HG02759 (cell line): ENCODE data around the gene GPRC5B.

ENCODE experiments used
- ATAC-seq: cut with Tn5 transposase; IDR thresholded peaks from one replicate; pipeline ENCODE4 v1.9.1; 2021; ENCODE audit warnings: mild to moderate bottlenecking, moderate library complexity; ENCODE audit not compliant: unreplicated experiment

Gene GPRC5B

GRCh38 chr16:19884611-19885450, at the start of gene GPRC5B:
GPRC5B (minus strand) TSS chr16:19884848; CDS start chr16:19872845, 12,003 bp downstream.
- ATAC-seq = no peak

- no peak for ATAC-seq
Measured at GRCh38 chr16:19933740-19934139, 49.1 kb upstream of the GPRC5B start.

- ATAC-seq = no peak
Measured at GRCh38 chr16:19929062-19929511, 44.4 kb upstream of the GPRC5B start.

- ATAC-seq = no peak
Measured at GRCh38 chr16:19928432-19928831, 43.8 kb upstream of the GPRC5B start.

- no peak for ATAC-seq
Measured at GRCh38 chr16:19926449-19927390, 42.1 kb upstream of the GPRC5B start.

- ATAC-seq = no peak
Measured at GRCh38 chr16:19923396-19923795, 38.7 kb upstream of the GPRC5B start.

GRCh38 chr16:19919142-19919541, 34.5 kb upstream of the GPRC5B start:
- no peak for ATAC-seq

- no peak for ATAC-seq
Measured at GRCh38 chr16:19916064-19916463, 31.4 kb upstream of the GPRC5B start.

- no peak for ATAC-seq
Measured at GRCh38 chr16:19914877-19915276, 30.2 kb upstream of the GPRC5B start.

GRCh38 chr16:19913340-19913645, 28.6 kb upstream of the GPRC5B start:
- ATAC-seq = no peak

- no peak for ATAC-seq
Measured at GRCh38 chr16:19912455-19913339, 28.0 kb upstream of the GPRC5B start.

GRCh38 chr16:19911747-19912454, 27.3 kb upstream of the GPRC5B start:
- ATAC-seq = no peak

- no peak for ATAC-seq
Measured at GRCh38 chr16:19911204-19911603, 26.6 kb upstream of the GPRC5B start.

- no peak for ATAC-seq
Measured at GRCh38 chr16:19909750-19910322, 25.2 kb upstream of the GPRC5B start.

- ATAC-seq = no peak
Measured at GRCh38 chr16:19908921-19909320, 24.3 kb upstream of the GPRC5B start.

- peak; percentile 76 for ATAC-seq
Measured at GRCh38 chr16:19907161-19907992, 22.7 kb upstream of the GPRC5B start.

- no peak for ATAC-seq
Measured at GRCh38 chr16:19901164-19901563, 16.5 kb upstream of the GPRC5B start.

GRCh38 chr16:19899605-19899955, 14.9 kb upstream of the GPRC5B start:
- no peak for ATAC-seq
